Measurements from ENCODE around the gene METTL8. TPM values are rescaled to one million over a fixed set of nuclear protein-coding genes. Genes with fewer than 3 reads are reported as not detected.

METTL8 gene
- total and polyA plus RNA-seq, 2 of the 13 experiments (the other 11 are each of a cell fraction or from before 2014, with no cell fraction given), result 18.6 to 68.2 TPM

GRCh38 chr2:171317492-171318125, 116.2 kb downstream of the METTL8 start (continued):
- no peak for TF ChIP-seq IKZF5 (CRISPR knock-in tag; IDR thresholded peaks at IDR 0.05)
- TF ChIP-seq MYPOP (CRISPR knock-in tag; IDR thresholded peaks at IDR 0.05), result no peak
- no peak for TF ChIP-seq PHF21A (CRISPR knock-in tag; IDR thresholded peaks at IDR 0.05)
- TF ChIP-seq HES4 (CRISPR knock-in tag; IDR thresholded peaks at IDR 0.05; ENCODE audit: borderline replicate concordance), result no peak
- TF ChIP-seq HIVEP1 (CRISPR knock-in tag; IDR thresholded peaks at IDR 0.05), result no peak
- TF ChIP-seq PHF20 (CRISPR knock-in tag; IDR thresholded peaks at IDR 0.05), result no peak
- TF ChIP-seq RFX1 (IDR thresholded peaks at IDR 0.05), result no peak
- no peak for TF ChIP-seq PLRG1 (conservative IDR thresholded peaks at IDR 0.05)

- ATAC-seq (no peak), DNase-seq (ENCODE audit: low spot score) (no peak), FAIRE-seq (no peak)
- Histone ChIP-seq H3K27me3 (ENCODE audit: control insufficient read depth in 1 of 2, insufficient read depth in 2 of 2, low read length in 2 of 2) (no peaks in the 10 kb centered on the region), H3K27ac (ENCODE audit: extremely low read length, insufficient read depth, low read length) (no peak overlapping the region), H3K36me3 (replicated peaks in 1 of 2; ENCODE audit: control insufficient read depth in 1 of 2, insufficient read depth in 2 of 2, low read length in 2 of 2) (peaks cover 3 to 19% of the 10 kb centered on the region in 2 experiments; a peak in 3 of 5 replicates), H3K9ac (ENCODE audit: insufficient read depth, low read depth, low read length) (no peak overlapping the region), H4K20me1 (ENCODE audit: insufficient read depth, low read length) (no peaks in the 10 kb centered on the region), H3K9me3 (ENCODE audit: low read length) (peaks cover 11% of the 10 kb centered on the region), H3K79me2 (ENCODE audit: insufficient read depth, low read length) (no peaks in the 10 kb centered on the region), H2AFZ (ENCODE audit: low read length) (no peak overlapping the region), H3K4me3 (replicated peaks in 1 of 3; ENCODE audit: insufficient read depth in 1 of 3, low read depth in 2 of 3, low read length in 3 of 3) (no peak overlapping the region), H3K4me2 (ENCODE audit: low read depth, low read length) (no peak overlapping the region), H3K4me1 (ENCODE audit: insufficient read depth, low read length) (no peaks in the 10 kb centered on the region)
- POLR2A ChIA-PET, result no interaction called here
- CTCF ChIA-PET (ENCODE audit: low intra/inter-chr PET ratio, low total read pairs), result no interaction called here
- intact Hi-C loops (cut with micrococcal nuclease; ENCODE audit: unreplicated experiment) (no loop called here), in situ Hi-C loops (cut with HindIII; ENCODE audit: extremely low pct_ligation_motif_present, low pct_unique_long_range_greater_than_20kb) (no loop called here)
- TF ChIP-seq FOSL2 (CRISPR knock-in tag; IDR thresholded peaks at IDR 0.05), result no peak
- no peak for TF ChIP-seq SMC3 (IDR thresholded peaks at IDR 0.05; ENCODE audit: low read length)
- no peak for TF ChIP-seq KLF6 (CRISPR knock-in tag; IDR thresholded peaks at IDR 0.05)
- no TSS peak for BruUV-seq (replicated peaks)
- WGBS (ENCODE audit: low lambda C conversion rate), result 94% methylated on average over 7 of the region's 7 CpGs
Measured at GRCh38 chr2:171316755-171317337, 116.9 kb downstream of the METTL8 start.

All from HepG2 (cell line).